Thyroid gland (tissue), 4 donors: ENCODE data around the gene ZBTB16. TPM values are rescaled to one million over a fixed set of nuclear protein-coding genes. Genes with fewer than 3 reads are reported as not detected.

Experiments
- DNase-seq, 2 donors: peaks; one replicate each; pipeline ENCODE4 v3.0.0-alpha.2; 2019
- H3K27ac ChIP-seq, 3 donors: fragments of 200-600 bp; sonication (generic); 1 replicate in 2 of 3; 2 replicates in 1 of 3; pipeline ENCODE4 v1.5.1; 2016 to 2019; ENCODE audit warnings: mild to moderate bottlenecking in 1 of 3, moderate library complexity in 1 of 3
- H3K27me3 ChIP-seq: fragments of 200-600 bp; sonication (generic); one replicate; pipeline ENCODE4 v1.5.1; 2019
- H3K36me3 ChIP-seq, 2 donors: fragments of 200-600 bp; sonication (generic); one replicate each; pipeline ENCODE4 v1.5.1; 2016 to 2019
- H3K4me1 ChIP-seq, 2 donors: fragments of 200-600 bp; sonication (generic); one replicate each; pipeline ENCODE4 v1.5.1; 2017 to 2019
- H3K4me3 ChIP-seq, 3 donors: fragments of 200-600 bp; sonication (generic); replicated peaks in 1 of 3; 1 replicate in 2 of 3; 2 replicates in 1 of 3; pipeline ENCODE4 v1.5.1; 2016; ENCODE audit warnings: mild to moderate bottlenecking in 1 of 3
- H3K9me3 ChIP-seq: fragments of 200-600 bp; sonication (generic); one replicate; pipeline ENCODE4 v1.5.1; 2017
- POLR2A ChIP-seq, 2 donors: fragments of 450-650 bp; IDR thresholded peaks; one replicate each; pipeline ENCODE4 v1.6.1; 2017; ENCODE audit warnings: antibody characterized with exemption in 2 of 2, mild to moderate bottlenecking in 2 of 2, moderate library complexity in 1 of 2
- WGBS, 2 donors: methylation state at CpG; one replicate each; pipeline ENCODE4 v1.1.5; 2017; 5-methylcytosine and 5-hydroxymethylcytosine counted together
- intact Hi-C: fragments of 100-400 bp; cut with DNase I; formaldehyde crosslinking; loops from one replicate; pipeline ENCODE4 v1.15.1; 2023
- total RNA-seq, 4 donors: library from RNA; depleted of rRNA; stranded (reverse); fragments of >200 nt; gene quantifications; one replicate each; pipeline ENCODE4 v1.2.3, GENCODE V29; 2016
- TF ChIP-seq, protein P1 (sequence below), 6 experiments: fragments of 200-600 bp in 3 of 6; fragments of 450-650 bp in 3 of 6; sonication (generic) in 3 of 6; IDR thresholded peaks; one replicate each; pipeline ENCODE4 v1.5.1; 2016 to 2019; ENCODE audit warnings: antibody characterized with exemption in 6 of 6, mild to moderate bottlenecking in 2 of 6, inconsistent platforms in 1 of 6, moderate library complexity in 1 of 6

ZBTB16 gene
- total RNA-seq, 4 donors from 2014 or later: 157 to 385 (median 177) TPM

DNA sequence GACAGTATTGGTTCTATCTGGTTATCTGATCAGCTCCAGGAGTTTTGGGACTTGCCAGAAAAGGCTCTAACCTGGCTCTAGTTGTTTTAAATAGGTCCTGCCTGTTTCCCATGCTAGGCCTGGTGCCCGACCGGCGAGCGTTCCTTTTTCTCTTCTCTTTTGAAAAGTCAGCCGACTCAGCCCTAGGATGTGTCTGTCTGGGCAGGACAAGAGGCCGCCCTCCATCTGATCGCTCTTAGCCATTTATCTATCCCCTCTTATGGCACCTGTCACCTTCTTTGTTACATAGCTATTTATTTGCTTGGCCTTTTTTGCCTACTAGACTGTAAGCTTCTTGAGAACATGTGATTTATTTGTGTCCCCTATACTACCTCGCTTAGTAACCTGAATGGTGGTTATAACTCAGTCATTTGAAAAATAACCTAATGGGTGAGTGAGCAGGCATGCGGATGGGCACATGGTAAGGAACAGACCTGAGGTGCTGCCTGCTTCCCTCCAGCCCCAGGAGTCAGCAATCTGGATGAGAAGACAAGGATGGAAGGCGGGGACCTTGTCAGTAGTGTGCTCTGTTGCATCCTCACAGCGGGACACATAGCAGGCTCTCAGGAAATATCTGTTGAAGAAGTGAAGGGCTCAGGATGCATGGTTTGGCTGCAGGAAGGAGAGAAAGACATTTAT lies 108.4 kb downstream of the ZBTB16 start:
- H3K9me3 ChIP-seq: no peaks in the 10 kb centered on the region
- peak overlapping the region; percentile 99 to 100 (median 100) for H3K27ac ChIP-seq
- no peaks in the 10 kb centered on the region for H3K27me3 ChIP-seq
- H3K36me3 ChIP-seq: no peaks in the 10 kb centered on the region
- TF ChIP-seq, protein P1, sequence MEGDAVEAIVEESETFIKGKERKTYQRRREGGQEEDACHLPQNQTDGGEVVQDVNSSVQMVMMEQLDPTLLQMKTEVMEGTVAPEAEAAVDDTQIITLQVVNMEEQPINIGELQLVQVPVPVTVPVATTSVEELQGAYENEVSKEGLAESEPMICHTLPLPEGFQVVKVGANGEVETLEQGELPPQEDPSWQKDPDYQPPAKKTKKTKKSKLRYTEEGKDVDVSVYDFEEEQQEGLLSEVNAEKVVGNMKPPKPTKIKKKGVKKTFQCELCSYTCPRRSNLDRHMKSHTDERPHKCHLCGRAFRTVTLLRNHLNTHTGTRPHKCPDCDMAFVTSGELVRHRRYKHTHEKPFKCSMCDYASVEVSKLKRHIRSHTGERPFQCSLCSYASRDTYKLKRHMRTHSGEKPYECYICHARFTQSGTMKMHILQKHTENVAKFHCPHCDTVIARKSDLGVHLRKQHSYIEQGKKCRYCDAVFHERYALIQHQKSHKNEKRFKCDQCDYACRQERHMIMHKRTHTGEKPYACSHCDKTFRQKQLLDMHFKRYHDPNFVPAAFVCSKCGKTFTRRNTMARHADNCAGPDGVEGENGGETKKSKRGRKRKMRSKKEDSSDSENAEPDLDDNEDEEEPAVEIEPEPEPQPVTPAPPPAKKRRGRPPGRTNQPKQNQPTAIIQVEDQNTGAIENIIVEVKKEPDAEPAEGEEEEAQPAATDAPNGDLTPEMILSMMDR (IDR thresholded peaks at IDR 0.05): no peak
- TF ChIP-seq POLR2A (IDR thresholded peaks at IDR 0.05): peak in 1 of 2 donors; percentile 3
- no peak overlapping the region for H3K4me3 ChIP-seq
- H3K4me1 ChIP-seq: peaks cover 95 to 98% of the 10 kb centered on the region in 2 donors
- WGBS, 2 donors: 76% methylated on average over 11 of the region's 11 CpGs
- DNase-seq: peak in 1 of 2 donors; percentile 11
- intact Hi-C loops: no loop called here

DNA sequence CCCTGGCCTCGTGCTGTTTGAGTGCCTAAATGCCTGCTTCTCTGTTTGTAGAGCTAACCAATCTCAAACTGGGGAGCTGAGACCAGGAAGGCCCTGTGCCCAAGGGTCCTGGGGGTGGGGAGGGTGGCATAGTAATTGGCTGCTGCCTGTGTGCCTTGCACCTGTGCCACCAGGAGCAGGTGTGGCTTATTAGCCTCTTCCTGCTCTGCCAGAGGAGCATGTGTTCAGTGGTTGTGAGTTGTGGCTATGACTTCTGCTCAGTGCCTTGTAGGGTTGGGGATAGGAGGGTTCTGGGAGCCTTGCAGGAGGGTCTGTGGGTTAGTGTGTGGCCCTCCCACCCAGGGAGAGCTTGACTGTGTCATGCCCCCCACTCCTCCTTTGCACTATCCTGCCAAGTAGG lies 109.2 kb downstream of the ZBTB16 start:
- H3K9me3 ChIP-seq: no peaks in the 10 kb centered on the region
- TF ChIP-seq, protein P1 (IDR thresholded peaks at IDR 0.05): no peak
- TF ChIP-seq POLR2A (IDR thresholded peaks at IDR 0.05): no peak
- H3K4me3 ChIP-seq: no peak overlapping the region
- DNase-seq: no peak
- H3K36me3 ChIP-seq: no peaks in the 10 kb centered on the region
- intact Hi-C loops: no loop called here
- peak overlapping the region; percentile 99 to 100 (median 100) for H3K27ac ChIP-seq
- peaks cover 96 to 99% of the 10 kb centered on the region in 2 donors for H3K4me1 ChIP-seq
- no peaks in the 10 kb centered on the region for H3K27me3 ChIP-seq
- WGBS, 2 donors: 50 to 64% methylated on average over 1 of the region's 1 CpG

DNA sequence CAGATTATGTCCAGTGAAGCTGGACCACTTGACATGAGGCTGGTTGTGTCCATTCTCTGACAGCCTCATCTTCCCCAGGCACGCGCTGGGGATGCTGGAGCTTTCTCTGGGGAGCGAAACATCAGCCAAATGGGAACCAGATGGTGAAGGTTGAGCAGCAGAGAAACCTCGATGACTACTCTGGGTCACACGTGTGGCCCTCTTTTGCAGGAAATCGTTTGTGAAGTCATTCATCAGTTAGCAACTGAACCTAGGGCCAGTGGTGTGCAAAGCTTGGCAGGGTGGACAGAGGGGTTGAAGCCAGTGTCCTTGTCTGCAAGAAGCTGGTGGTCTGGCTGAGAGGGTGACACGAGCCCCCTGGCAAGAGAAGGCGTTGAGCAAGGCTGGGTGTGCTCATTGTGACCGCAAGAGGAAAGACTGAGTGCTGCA lies 109.8 kb downstream of the ZBTB16 start:
- peaks cover 96 to 99% of the 10 kb centered on the region in 2 donors for H3K4me1 ChIP-seq
- H3K9me3 ChIP-seq: no peaks in the 10 kb centered on the region
- no peak for TF ChIP-seq POLR2A (IDR thresholded peaks at IDR 0.05)
- TF ChIP-seq, protein P1 (IDR thresholded peaks at IDR 0.05): no peak
- 71 to 84% methylated on average over 9 of the region's 9 CpGs for WGBS, 2 donors
- no peaks in the 10 kb centered on the region for H3K27me3 ChIP-seq
- peak overlapping the region; percentile 99 to 100 (median 100) for H3K27ac ChIP-seq
- no peaks in the 10 kb centered on the region for H3K36me3 ChIP-seq
- H3K4me3 ChIP-seq: no peak overlapping the region
- no peak for DNase-seq
- intact Hi-C loops: no loop called here

DNA sequence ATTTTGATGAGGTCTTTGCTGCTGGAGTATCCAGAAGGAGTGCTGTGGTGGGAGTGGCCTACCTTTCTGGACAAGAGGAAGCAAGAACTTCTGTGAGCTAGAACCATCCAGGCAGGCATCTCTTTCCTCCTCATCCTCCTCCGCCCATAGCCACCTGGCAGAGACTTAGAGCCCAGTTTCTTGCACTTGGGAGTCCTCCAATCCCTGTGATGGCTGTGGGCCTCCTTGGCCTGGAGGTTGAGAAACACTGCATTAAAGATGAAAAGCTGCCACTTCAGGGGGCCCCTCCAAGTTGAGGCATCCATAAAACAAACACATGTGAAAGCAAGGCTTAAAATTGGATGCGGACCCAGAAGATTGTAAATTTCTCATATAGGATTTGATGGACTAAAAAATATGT lies 110.3 kb downstream of the ZBTB16 start:
- no peak for TF ChIP-seq POLR2A (IDR thresholded peaks at IDR 0.05)
- TF ChIP-seq, protein P1 (IDR thresholded peaks at IDR 0.05): no peak
- intact Hi-C loops: no loop called here
- Histone ChIP-seq H3K27me3 (no peaks in the 10 kb centered on the region), H3K9me3 (no peaks in the 10 kb centered on the region), H3K27ac (peak overlapping the region; percentile 99 to 100 (median 100)), H3K4me1 (peaks cover 96 to 99% of the 10 kb centered on the region in 2 donors), H3K4me3 (no peak overlapping the region), H3K36me3 (peaks cover 0 to 4% of the 10 kb centered on the region in 2 donors)
- 94 to 100% methylated on average over 2 of the region's 2 CpGs for WGBS, 2 donors
- no peak for DNase-seq

- intact Hi-C loops: no loop called here
- WGBS, 2 donors: 86 to 90% methylated on average over 10 of the region's 10 CpGs
These were observed 110.7 kb downstream of the ZBTB16 start for GRCh38 chr11:114170226-114170625.

More at GRCh38 chr11:114170226-114170625, 110.7 kb downstream of the ZBTB16 start:
- DNase-seq: no peak
- H3K9me3 ChIP-seq: no peaks in the 10 kb centered on the region
- H3K36me3 ChIP-seq: peaks cover 0 to 4% of the 10 kb centered on the region in 2 donors
- no peak overlapping the region for H3K4me3 ChIP-seq
- no peaks in the 10 kb centered on the region for H3K27me3 ChIP-seq
- TF ChIP-seq POLR2A (IDR thresholded peaks at IDR 0.05): no peak
- TF ChIP-seq, protein P1 (IDR thresholded peaks at IDR 0.05): no peak
- H3K27ac ChIP-seq: peak overlapping the region; percentile 99 to 100 (median 100)
- peaks cover 96 to 99% of the 10 kb centered on the region in 2 donors for H3K4me1 ChIP-seq
